B cell (primary cell): ENCODE data around the gene APP. TPM values are rescaled to one million over a fixed set of nuclear protein-coding genes. Genes with fewer than 3 reads are reported as not detected.

Experiments
- ATAC-seq: fragments of 200-7000 bp; cut with Tn5 transposase; one replicate; pipeline ENCODE4 v1.10.0; 2021; ENCODE audit warnings: low read depth, mild to moderate bottlenecking, moderate number of reproducible peaks, moderate library complexity
- CTCF ChIA-PET: fragments of 350-600 bp; sonication (Branson Sonifier 250); formaldehyde crosslinking; loops from one replicate; lab custom pipeline; 2021; ENCODE audit warnings: antibody characterized with exemption, inconsistent platforms; lab: Charles Lee
- POLR2A ChIA-PET: fragments of 350-600 bp; sonication (Branson Sonifier 250); formaldehyde crosslinking; loops from one replicate; lab custom pipeline; 2021; ENCODE audit warnings: antibody characterized with exemption; lab: Charles Lee
- DNase-seq: peaks from one replicate; pipeline ENCODE4 v3.0.0; 2013
- H2AFZ ChIP-seq: 2 replicates; pipeline ENCODE4 v1.6.1; 2012; ENCODE audit warnings: mild to moderate bottlenecking, low read depth, low read length; ENCODE audit not compliant: insufficient read depth, poor library complexity, severe bottlenecking
- H3K27ac ChIP-seq, 2 donors: 1 replicate in 1 of 2; 2 replicates in 1 of 2; pipeline ENCODE4 v1.5.1; 2012 to 2013; ENCODE audit warnings: low read length in 2 of 2, mild to moderate bottlenecking in 2 of 2, moderate library complexity in 1 of 2
- H3K27me3 ChIP-seq, 4 experiments: fragments of 200-600 bp in 1 of 4; sonication (generic) in 1 of 4; replicated peaks in 1 of 4; 1 replicate in 2 of 4; 2 replicates in 2 of 4; pipeline versions ENCODE4 v1.6.1 to v1.7.0; 2013 to 2016; ENCODE audit warnings: low read length in 3 of 4, mild to moderate bottlenecking in 2 of 4, mixed read lengths in 1 of 4, moderate library complexity in 1 of 4; ENCODE audit not compliant: insufficient read depth in 4 of 4, control insufficient read depth in 3 of 4; ENCODE audit errors: control extremely low read depth in 1 of 4
- H3K36me3 ChIP-seq, 2 experiments: replicated peaks in 1 of 2; 1 replicate in 1 of 2; 2 replicates in 1 of 2; pipeline versions ENCODE4 v1.6.1 to v1.7.1; 2013; ENCODE audit warnings: low read length in 1 of 2; ENCODE audit not compliant: insufficient read depth in 2 of 2, control insufficient read depth in 1 of 2; ENCODE audit errors: control extremely low read depth in 1 of 2, extremely low read depth in 1 of 2
- H3K4me1 ChIP-seq, 2 donors: fragments of 200-600 bp in 1 of 2; sonication (generic) in 1 of 2; 1 replicate in 1 of 2; 2 replicates in 1 of 2; pipeline versions ENCODE4 v1.5.1 to v1.6.1; 2013 to 2017; ENCODE audit warnings: low read length in 2 of 2; ENCODE audit not compliant: control insufficient read depth in 2 of 2, insufficient read depth in 2 of 2
- H3K4me2 ChIP-seq: replicated peaks from 2 replicates; pipeline ENCODE3; 2012; ENCODE audit warnings: mild to moderate bottlenecking, low read depth, low read length; ENCODE audit not compliant: poor library complexity, severe bottlenecking
- H3K4me3 ChIP-seq, 5 experiments: fragments of 200-600 bp in 1 of 5; sonication (generic) in 1 of 5; 1 replicate in 3 of 5; 2 replicates in 2 of 5; pipeline versions ENCODE4 v1.5.1 to v1.7.0; 2011 to 2016; ENCODE audit warnings: low read length in 4 of 5, mild to moderate bottlenecking in 4 of 5, low read depth in 2 of 5, control low read depth in 1 of 5, moderate library complexity in 1 of 5; ENCODE audit not compliant: insufficient read depth in 1 of 5; ENCODE audit errors: control extremely low read depth in 1 of 5, extremely low read depth in 1 of 5
- H3K79me2 ChIP-seq: fragments of 200-600 bp; sonication (generic); one replicate; pipeline ENCODE4 v1.6.0; 2016; ENCODE audit warnings: low read length; ENCODE audit not compliant: control insufficient read depth, insufficient read depth
- H3K9ac ChIP-seq: fragments of 200-600 bp; sonication (generic); 2 replicates; pipeline ENCODE4 v1.6.1; 2017; ENCODE audit warnings: mild to moderate bottlenecking, low read length, moderate library complexity
- H3K9me3 ChIP-seq, 3 donors: one replicate each; pipeline versions ENCODE4 v1.6.1 to v1.7.1; 2013; ENCODE audit warnings: low read length in 2 of 3; ENCODE audit not compliant: control insufficient read depth in 2 of 3, insufficient read depth in 1 of 3; ENCODE audit errors: control extremely low read depth in 1 of 3
- H4K20me1 ChIP-seq: 2 replicates; pipeline ENCODE4 v1.6.0; 2012; ENCODE audit warnings: mild to moderate bottlenecking, low read length; ENCODE audit not compliant: insufficient read depth, control insufficient read depth, poor library complexity, severe bottlenecking
- H3K27ac Mint-ChIP-seq: one replicate; pipeline ENCODE4 v1.8.0; 2021; ENCODE audit warnings: mixed read lengths
- H3K27me3 Mint-ChIP-seq: one replicate; pipeline ENCODE4 v1.8.0; 2021; ENCODE audit warnings: mixed read lengths
- H3K4me1 Mint-ChIP-seq: one replicate; pipeline ENCODE4 v1.8.0; 2021; ENCODE audit warnings: mixed read lengths
- H3K4me3 Mint-ChIP-seq: one replicate; pipeline ENCODE4 v1.8.0; 2021; ENCODE audit warnings: mixed read lengths
- H3K9me3 Mint-ChIP-seq: one replicate; pipeline ENCODE4 v1.8.0; 2022; ENCODE audit warnings: mixed read lengths; ENCODE audit not compliant: insufficient read depth
- EZH2 ChIP-seq: IDR thresholded peaks from 2 replicates; pipeline ENCODE4 v1.6.1; 2012; ENCODE audit warnings: borderline replicate concordance, low read depth, mild to moderate bottlenecking, moderate library complexity, low read length; ENCODE audit not compliant: insufficient read depth, poor library complexity, severe bottlenecking
- WGBS: methylation state at CpG from one replicate; pipeline ENCODE4 v1.1.5; 2013; ENCODE audit warnings: missing lambda C conversion rate; ENCODE audit not compliant: insufficient coverage; 5-methylcytosine and 5-hydroxymethylcytosine counted together
- intact Hi-C: fragments of 100-400 bp; cut with micrococcal nuclease; formaldehyde crosslinking; loops from one replicate; pipeline ENCODE4 v1.10.0; 2022
- polyA plus RNA-seq: library from polyadenylated mRNA; depleted of rRNA; stranded (reverse); fragments of >200 nt; gene quantifications from 2 replicates; pipeline ENCODE4 v1.2.3, GENCODE V29; 2012
- total RNA-seq, 2 donors: library from RNA; stranded (reverse); fragments of 120-200 nt in 1 of 2; gene quantifications; 1 replicate in 1 of 2; 2 replicates in 1 of 2; pipeline versions ENCODE4 v1.2.3 to v1.2.4, GENCODE V29; 2013 to 2022
- TF ChIP-seq, protein P1 (sequence below): fragments of 200-600 bp; IDR thresholded peaks from one replicate; pipeline ENCODE4 v1.8.0; 2022; ENCODE audit warnings: antibody characterized with exemption, mild to moderate bottlenecking

The APP gene
- total and polyA plus RNA-seq, 2 donors (not counting 1 experiment from before 2014, with no cell fraction given): 28.3 to 34.7 TPM

DNA sequence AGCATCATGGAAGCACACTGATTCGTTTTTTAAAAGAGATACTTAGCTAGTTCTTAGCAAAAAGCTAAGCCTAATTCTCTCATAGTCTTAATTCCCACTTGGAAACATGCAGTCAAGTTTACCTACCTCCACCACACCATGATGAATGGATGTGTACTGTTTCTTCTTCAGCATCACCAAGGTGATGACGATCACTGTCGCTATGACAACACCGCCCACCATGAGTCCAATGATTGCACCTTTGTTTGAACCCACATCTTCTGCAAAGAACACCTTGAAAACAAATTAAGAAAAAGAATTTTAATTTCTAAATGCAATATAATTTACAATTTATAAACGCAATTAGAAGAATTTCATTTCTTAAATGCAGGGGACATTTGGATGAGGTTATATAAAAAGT, 279.0 kb downstream of the APP start:
- POLR2A ChIA-PET: no interaction called here
- H3K4me1 Mint-ChIP-seq: peaks cover 3% of the 10 kb centered on the region
- H3K4me2 ChIP-seq: no peak overlapping the region
- no peaks in the 10 kb centered on the region for H3K27me3 ChIP-seq
- no peak overlapping the region for H3K27ac Mint-ChIP-seq
- intact Hi-C loops: no loop called here
- peaks cover 2 to 5% of the 10 kb centered on the region in 2 experiments for H3K36me3 ChIP-seq
- H3K9ac ChIP-seq: no peak overlapping the region
- no peak overlapping the region for H3K4me3 ChIP-seq
- no peak for ATAC-seq
- H3K9me3 Mint-ChIP-seq: no peaks in the 10 kb centered on the region
- no peaks in the 10 kb centered on the region for H3K79me2 ChIP-seq
- H3K27me3 Mint-ChIP-seq: no peaks in the 10 kb centered on the region
- no peak overlapping the region for H3K27ac ChIP-seq
- no CpG with 5 or more reads among the region's 5 CpGs for WGBS
- no peaks in the 10 kb centered on the region for H4K20me1 ChIP-seq
- CTCF ChIA-PET: interaction anchor here (0.9 kb wide), 1 partner anchor 11 kb away, joined by 3 read pairs; no protein-coding TSS in a partner anchor
- H3K4me3 Mint-ChIP-seq: no peak overlapping the region
- H3K4me1 ChIP-seq: no peaks in the 10 kb centered on the region
- no peak overlapping the region for H2AFZ ChIP-seq
- TF ChIP-seq EZH2: no peak
- TF ChIP-seq, protein P1, sequence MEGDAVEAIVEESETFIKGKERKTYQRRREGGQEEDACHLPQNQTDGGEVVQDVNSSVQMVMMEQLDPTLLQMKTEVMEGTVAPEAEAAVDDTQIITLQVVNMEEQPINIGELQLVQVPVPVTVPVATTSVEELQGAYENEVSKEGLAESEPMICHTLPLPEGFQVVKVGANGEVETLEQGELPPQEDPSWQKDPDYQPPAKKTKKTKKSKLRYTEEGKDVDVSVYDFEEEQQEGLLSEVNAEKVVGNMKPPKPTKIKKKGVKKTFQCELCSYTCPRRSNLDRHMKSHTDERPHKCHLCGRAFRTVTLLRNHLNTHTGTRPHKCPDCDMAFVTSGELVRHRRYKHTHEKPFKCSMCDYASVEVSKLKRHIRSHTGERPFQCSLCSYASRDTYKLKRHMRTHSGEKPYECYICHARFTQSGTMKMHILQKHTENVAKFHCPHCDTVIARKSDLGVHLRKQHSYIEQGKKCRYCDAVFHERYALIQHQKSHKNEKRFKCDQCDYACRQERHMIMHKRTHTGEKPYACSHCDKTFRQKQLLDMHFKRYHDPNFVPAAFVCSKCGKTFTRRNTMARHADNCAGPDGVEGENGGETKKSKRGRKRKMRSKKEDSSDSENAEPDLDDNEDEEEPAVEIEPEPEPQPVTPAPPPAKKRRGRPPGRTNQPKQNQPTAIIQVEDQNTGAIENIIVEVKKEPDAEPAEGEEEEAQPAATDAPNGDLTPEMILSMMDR: no peak
- no peak for DNase-seq
- H3K9me3 ChIP-seq: no peaks in the 10 kb centered on the region

DNA sequence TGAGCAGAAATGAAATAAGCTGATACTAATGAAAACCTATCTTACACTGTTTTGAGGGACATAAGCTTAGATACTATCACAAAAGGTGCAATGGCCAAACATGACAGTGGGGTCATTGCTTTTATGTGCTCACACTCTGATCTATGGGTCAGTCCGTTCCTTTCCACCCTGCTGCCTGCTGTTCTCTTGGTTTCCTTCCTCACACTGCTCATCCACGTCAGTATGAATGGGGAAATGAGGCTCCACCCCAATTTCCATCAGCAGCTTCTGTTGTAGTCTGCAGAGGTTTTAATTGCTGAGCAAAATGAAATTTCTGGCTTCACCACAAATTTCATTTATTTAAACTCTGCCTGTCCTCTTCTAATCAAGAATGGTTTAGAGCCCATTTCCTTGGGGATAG, 280.6 kb downstream of the APP start:
- Mint-ChIP-seq H3K4me3 (no peak overlapping the region), H3K27ac (no peak overlapping the region), H3K27me3 (no peaks in the 10 kb centered on the region), H3K4me1 (no peaks in the 10 kb centered on the region), H3K9me3 (no peaks in the 10 kb centered on the region)
- TF ChIP-seq, protein P1: no peak
- TF ChIP-seq EZH2: no peak
- Histone ChIP-seq H3K9ac (no peak overlapping the region), H3K27me3 (no peaks in the 10 kb centered on the region), H3K4me3 (no peak overlapping the region), H3K79me2 (no peaks in the 10 kb centered on the region), H3K4me1 (no peaks in the 10 kb centered on the region), H2AFZ (no peak overlapping the region), H4K20me1 (no peaks in the 10 kb centered on the region), H3K27ac (no peak overlapping the region), H3K4me2 (no peak overlapping the region), H3K9me3 (no peaks in the 10 kb centered on the region), H3K36me3 (peaks cover 2 to 5% of the 10 kb centered on the region in 2 experiments)
- no peak for DNase-seq
- intact Hi-C loops: no loop called here
- ChIA-PET CTCF (no interaction called here), POLR2A (no interaction called here)
- no CpG with 5 or more reads among the region's 2 CpGs for WGBS
- no peak for ATAC-seq
